Brain pericyte (primary cell): ENCODE measurements around the gene HOATZ.

Source experiments
- DNase-seq: peaks from one replicate; pipeline ENCODE4 v3.0.0-alpha.2; 2012; ENCODE audit warnings: low read depth, low spot score

HOATZ gene

GRCh38 chr11:111522426-111522825, 7.8 kb downstream of the HOATZ start:
- DNase-seq, result no peak

GRCh38 chr11:111523343-111523742, 8.8 kb downstream of the HOATZ start:
- no peak for DNase-seq

GRCh38 chr11:111524056-111524455, 9.5 kb downstream of the HOATZ start:
- DNase-seq, result no peak

GRCh38 chr11:111525456-111525855, 10.9 kb downstream of the HOATZ start:
- no peak for DNase-seq

- DNase-seq, result no peak
Observed at GRCh38 chr11:111526501-111526900, 11.9 kb downstream of the HOATZ start.

- no peak for DNase-seq
Observed at GRCh38 chr11:111527279-111527678, 12.7 kb downstream of the HOATZ start.

GRCh38 chr11:111528557-111528956, 14.0 kb downstream of the HOATZ start:
- no peak for DNase-seq

GRCh38 chr11:111530091-111530490, 15.5 kb downstream of the HOATZ start:
- no peak for DNase-seq

GRCh38 chr11:111531136-111531535, 16.6 kb downstream of the HOATZ start:
- DNase-seq, result no peak

- DNase-seq, result peak; percentile 39
Observed at GRCh38 chr11:111531687-111532364, 17.2 kb downstream of the HOATZ start.

- no peak for DNase-seq
Observed at GRCh38 chr11:111532365-111532709, 17.8 kb downstream of the HOATZ start.

GRCh38 chr11:111535281-111535680, 20.7 kb downstream of the HOATZ start:
- DNase-seq, result no peak

- DNase-seq, result no peak
Observed at GRCh38 chr11:111537336-111537860, 22.8 kb downstream of the HOATZ start.

- no peak for DNase-seq
Observed at GRCh38 chr11:111538407-111539114, 24.0 kb downstream of the HOATZ start.

- no peak for DNase-seq
Observed at GRCh38 chr11:111539426-111540113, 25.0 kb downstream of the HOATZ start.

- no peak for DNase-seq
Observed at GRCh38 chr11:111540114-111540936, 25.7 kb downstream of the HOATZ start, which contains the start of gene LAYN. LAYN (plus strand) TSS chr11:111540720; CDS start chr11:111540844, 124 bp downstream.

GRCh38 chr11:111540937-111541253, 26.3 kb downstream of the HOATZ start:
- DNase-seq, result no peak

GRCh38 chr11:111541254-111542061, 26.9 kb downstream of the HOATZ start:
- DNase-seq, result no peak

- no peak for DNase-seq
Observed at GRCh38 chr11:111542606-111543275, 28.2 kb downstream of the HOATZ start.

- DNase-seq, result no peak
Observed at GRCh38 chr11:111548525-111548924, 33.9 kb downstream of the HOATZ start.
